ENCODE data around the gene FAM9C.

The FAM9C gene

GRCh38 chrX:12993826-12994225 is 50.6 kb downstream of the FAM9C start:
- no peak overlapping the region for H3K4ac ChIP-seq (ENCODE audit: low read depth in 1 of 2, low read length in 2 of 2)
- no peak overlapping the region for H4K91ac ChIP-seq (ENCODE audit: low read length)
- no peak overlapping the region for H3K23ac ChIP-seq (ENCODE audit: low read length in 2 of 2)
- no peak for DNase-seq
- H2AFZ ChIP-seq (ENCODE audit: low read depth, low read length) = no peak overlapping the region
- no peaks in the 10 kb centered on the region for H3K4me1 ChIP-seq (ENCODE audit: control insufficient read depth, insufficient read depth, low read depth, low read length)
- no peak overlapping the region for H2AK5ac ChIP-seq (ENCODE audit: low read length, severe bottlenecking)
- no peak overlapping the region for H3K9ac ChIP-seq (ENCODE audit: low read length)
- no peak overlapping the region for H2BK5ac ChIP-seq (ENCODE audit: low read depth, low read length, poor library complexity, severe bottlenecking)
- H3K18ac ChIP-seq (ENCODE audit: low read depth in 1 of 2, low read length in 2 of 2) = no peak overlapping the region
- H3K14ac ChIP-seq (ENCODE audit: low read length in 2 of 2) = no peak overlapping the region
- no peak overlapping the region for H2BK120ac ChIP-seq (ENCODE audit: low read depth, low read length)
- no peaks in the 10 kb centered on the region for H3K9me3 ChIP-seq (ENCODE audit: control insufficient read depth, low read length)
- H3K36me3 ChIP-seq (ENCODE audit: control insufficient read depth in 1 of 2, insufficient read depth in 2 of 2, low read depth in 1 of 2, low read length in 2 of 2) = no peaks in the 10 kb centered on the region
- no peak overlapping the region for H2BK15ac ChIP-seq (ENCODE audit: low read depth, poor library complexity, severe bottlenecking)
- H3K4me2 ChIP-seq (ENCODE audit: low read length, poor library complexity, severe bottlenecking) = no peak overlapping the region
- H3K79me1 ChIP-seq (replicated peaks; ENCODE audit: low read length, poor library complexity, severe bottlenecking) = no peaks in the 10 kb centered on the region
- H3K27me3 ChIP-seq (ENCODE audit: control insufficient read depth in 1 of 2, insufficient read depth in 1 of 2, low read length in 2 of 2) = peaks cover 0 to 20% of the 10 kb centered on the region in 2 experiments
- no peak overlapping the region for H3K4me3 ChIP-seq (ENCODE audit: insufficient read depth in 1 of 2, low read depth in 1 of 2, low read length in 2 of 2)
- 100% methylated on average over 1 of the region's 1 CpG for WGBS
- H2BK12ac ChIP-seq (ENCODE audit: low read length in 2 of 2) = no peak overlapping the region
- no peak overlapping the region for H4K8ac ChIP-seq (ENCODE audit: low read length)
- no peak overlapping the region for H3K27ac ChIP-seq (ENCODE audit: low read length, poor library complexity, severe bottlenecking)

DNA sequence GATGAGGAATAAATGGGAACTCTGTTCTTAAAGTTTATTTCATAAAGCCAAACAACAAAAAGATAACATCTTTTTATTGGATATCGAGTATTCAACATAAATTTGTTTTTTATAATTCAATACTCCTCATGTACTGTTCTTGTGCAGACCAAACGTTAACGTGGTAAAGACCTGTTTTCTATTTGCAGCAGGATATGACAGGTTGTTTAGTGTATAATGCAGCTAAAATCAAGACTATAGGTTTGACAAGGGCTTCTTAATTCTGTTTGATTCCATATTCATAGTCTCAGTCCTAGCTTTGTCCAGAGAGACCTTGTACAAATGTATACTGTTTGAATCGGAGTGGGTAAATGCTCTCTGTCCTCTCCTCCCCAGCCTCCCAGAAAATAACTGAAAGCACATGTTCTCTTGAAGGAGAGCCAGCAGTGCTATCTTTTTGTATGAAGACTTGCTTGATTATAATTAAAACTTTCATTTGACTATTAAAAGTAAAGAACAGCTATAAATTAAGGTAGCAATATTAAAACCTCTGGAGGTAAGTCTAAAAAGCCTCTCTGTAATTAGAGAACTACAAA is 51.8 kb downstream of the FAM9C start:
- no peak overlapping the region for H2BK15ac ChIP-seq (ENCODE audit: low read depth, poor library complexity, severe bottlenecking)
- H3K4ac ChIP-seq (ENCODE audit: low read depth in 1 of 2, low read length in 2 of 2) = no peak overlapping the region
- H2BK12ac ChIP-seq (ENCODE audit: low read length in 2 of 2) = no peak overlapping the region
- no peak overlapping the region for H3K23ac ChIP-seq (ENCODE audit: low read length in 2 of 2)
- H3K4me3 ChIP-seq (ENCODE audit: insufficient read depth in 1 of 2, low read depth in 1 of 2, low read length in 2 of 2) = no peak overlapping the region
- H3K27me3 ChIP-seq (ENCODE audit: control insufficient read depth in 1 of 2, insufficient read depth in 1 of 2, low read length in 2 of 2) = peaks cover 0 to 13% of the 10 kb centered on the region in 2 experiments
- no peak overlapping the region for H4K8ac ChIP-seq (ENCODE audit: low read length)
- H4K91ac ChIP-seq (ENCODE audit: low read length) = no peak overlapping the region
- no peak overlapping the region for H2BK120ac ChIP-seq (ENCODE audit: low read depth, low read length)
- no peak overlapping the region for H3K14ac ChIP-seq (ENCODE audit: low read length in 2 of 2)
- no peaks in the 10 kb centered on the region for H3K9me3 ChIP-seq (ENCODE audit: control insufficient read depth, low read length)
- no peaks in the 10 kb centered on the region for H3K36me3 ChIP-seq (ENCODE audit: control insufficient read depth in 1 of 2, insufficient read depth in 2 of 2, low read depth in 1 of 2, low read length in 2 of 2)
- no peak overlapping the region for H2AK5ac ChIP-seq (ENCODE audit: low read length, severe bottlenecking)
- DNase-seq = no peak
- WGBS = no CpG with 5 or more reads among the region's 4 CpGs
- H3K27ac ChIP-seq (ENCODE audit: low read length, poor library complexity, severe bottlenecking) = no peak overlapping the region
- H3K9ac ChIP-seq (ENCODE audit: low read length) = no peak overlapping the region
- H3K4me2 ChIP-seq (ENCODE audit: low read length, poor library complexity, severe bottlenecking) = no peak overlapping the region
- no peak overlapping the region for H2BK5ac ChIP-seq (ENCODE audit: low read depth, low read length, poor library complexity, severe bottlenecking)
- no peaks in the 10 kb centered on the region for H3K79me1 ChIP-seq (replicated peaks; ENCODE audit: low read length, poor library complexity, severe bottlenecking)
- no peak overlapping the region for H2AFZ ChIP-seq (ENCODE audit: low read depth, low read length)
- no peak overlapping the region for H3K18ac ChIP-seq (ENCODE audit: low read depth in 1 of 2, low read length in 2 of 2)
- no peaks in the 10 kb centered on the region for H3K4me1 ChIP-seq (ENCODE audit: control insufficient read depth, insufficient read depth, low read depth, low read length)

DNA sequence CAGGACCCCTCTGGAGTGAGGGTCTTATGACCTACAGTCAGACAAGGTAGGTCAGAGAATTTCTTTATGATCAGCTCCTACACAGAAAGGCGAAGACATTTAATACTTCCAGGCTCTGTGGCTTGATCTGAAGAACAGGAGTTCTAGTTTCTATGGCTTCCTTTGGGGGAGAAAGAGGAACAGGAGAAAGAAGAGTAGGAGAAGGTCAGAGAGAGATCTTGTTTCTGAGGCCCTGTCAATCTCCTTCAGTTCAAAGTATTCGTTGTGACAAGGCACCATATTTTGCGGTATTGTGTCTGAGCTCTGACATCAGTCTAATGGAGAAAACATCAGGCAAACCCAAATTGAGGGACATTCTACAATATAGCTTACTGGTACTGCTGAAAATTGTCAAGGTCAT is 52.8 kb downstream of the FAM9C start:
- Histone ChIP-seq H3K79me1 (replicated peaks; ENCODE audit: low read length, poor library complexity, severe bottlenecking) (no peaks in the 10 kb centered on the region), H2BK15ac (ENCODE audit: low read depth, poor library complexity, severe bottlenecking) (no peak overlapping the region), H3K14ac (ENCODE audit: low read length in 2 of 2) (no peak overlapping the region), H4K8ac (ENCODE audit: low read length) (peak overlapping the region; percentile 28), H2AFZ (ENCODE audit: low read depth, low read length) (no peak overlapping the region), H3K27me3 (ENCODE audit: control insufficient read depth in 1 of 2, insufficient read depth in 1 of 2, low read length in 2 of 2) (peaks cover 0 to 12% of the 10 kb centered on the region in 2 experiments), H2BK12ac (ENCODE audit: low read length in 2 of 2) (no peak overlapping the region), H2BK120ac (ENCODE audit: low read depth, low read length) (no peak overlapping the region), H3K9ac (ENCODE audit: low read length) (no peak overlapping the region), H2BK5ac (ENCODE audit: low read depth, low read length, poor library complexity, severe bottlenecking) (no peak overlapping the region), H3K23ac (ENCODE audit: low read length in 2 of 2) (no peak overlapping the region), H3K9me3 (ENCODE audit: control insufficient read depth, low read length) (no peaks in the 10 kb centered on the region), H3K18ac (ENCODE audit: low read depth in 1 of 2, low read length in 2 of 2) (no peak overlapping the region), H3K36me3 (ENCODE audit: control insufficient read depth in 1 of 2, insufficient read depth in 2 of 2, low read depth in 1 of 2, low read length in 2 of 2) (no peaks in the 10 kb centered on the region), H2AK5ac (ENCODE audit: low read length, severe bottlenecking) (no peak overlapping the region), H3K4ac (ENCODE audit: low read depth in 1 of 2, low read length in 2 of 2) (no peak overlapping the region), H3K27ac (ENCODE audit: low read length, poor library complexity, severe bottlenecking) (no peak overlapping the region), H3K4me1 (ENCODE audit: control insufficient read depth, insufficient read depth, low read depth, low read length) (no peaks in the 10 kb centered on the region), H4K91ac (ENCODE audit: low read length) (no peak overlapping the region), H3K4me2 (ENCODE audit: low read length, poor library complexity, severe bottlenecking) (no peak overlapping the region), H3K4me3 (ENCODE audit: insufficient read depth in 1 of 2, low read depth in 1 of 2, low read length in 2 of 2) (no peak overlapping the region)
- 100% methylated on average over 1 of the region's 3 CpGs for WGBS
- DNase-seq = no peak

- WGBS = no CpG with 5 or more reads among the region's 3 CpGs
- no peak overlapping the region for H2BK120ac ChIP-seq (ENCODE audit: low read depth, low read length)
Measured at GRCh38 chrX:12989461-12989860, 55.0 kb downstream of the FAM9C start.

More at GRCh38 chrX:12989461-12989860, 55.0 kb downstream of the FAM9C start:
- no peak for DNase-seq
- Histone ChIP-seq H3K9me3 (ENCODE audit: control insufficient read depth, low read length) (no peaks in the 10 kb centered on the region), H3K14ac (ENCODE audit: low read length in 2 of 2) (no peak overlapping the region), H3K27ac (ENCODE audit: low read length, poor library complexity, severe bottlenecking) (no peak overlapping the region), H4K8ac (ENCODE audit: low read length) (no peak overlapping the region), H3K36me3 (ENCODE audit: control insufficient read depth in 1 of 2, insufficient read depth in 2 of 2, low read depth in 1 of 2, low read length in 2 of 2) (no peaks in the 10 kb centered on the region), H3K27me3 (ENCODE audit: control insufficient read depth in 1 of 2, insufficient read depth in 1 of 2, low read length in 2 of 2) (peaks cover 0 to 9% of the 10 kb centered on the region in 2 experiments), H3K79me1 (replicated peaks; ENCODE audit: low read length, poor library complexity, severe bottlenecking) (no peaks in the 10 kb centered on the region), H2AK5ac (ENCODE audit: low read length, severe bottlenecking) (no peak overlapping the region), H2AFZ (ENCODE audit: low read depth, low read length) (no peak overlapping the region), H3K4me3 (ENCODE audit: insufficient read depth in 1 of 2, low read depth in 1 of 2, low read length in 2 of 2) (no peak overlapping the region), H3K4me2 (ENCODE audit: low read length, poor library complexity, severe bottlenecking) (no peak overlapping the region), H3K9ac (ENCODE audit: low read length) (peak overlapping the region; percentile 66), H3K4ac (ENCODE audit: low read depth in 1 of 2, low read length in 2 of 2) (no peak overlapping the region), H3K23ac (ENCODE audit: low read length in 2 of 2) (no peak overlapping the region), H4K91ac (ENCODE audit: low read length) (no peak overlapping the region), H3K18ac (ENCODE audit: low read depth in 1 of 2, low read length in 2 of 2) (no peak overlapping the region), H2BK12ac (ENCODE audit: low read length in 2 of 2) (no peak overlapping the region), H2BK5ac (ENCODE audit: low read depth, low read length, poor library complexity, severe bottlenecking) (no peak overlapping the region), H2BK15ac (ENCODE audit: low read depth, poor library complexity, severe bottlenecking) (no peak overlapping the region), H3K4me1 (ENCODE audit: control insufficient read depth, insufficient read depth, low read depth, low read length) (no peaks in the 10 kb centered on the region)
